WI38 (cell line): ENCODE measurements around the gene PLXND1.

Source experiments
- H3K4me3 ChIP-seq: 2 replicates; pipeline ENCODE4 v1.5.1; 2011; ENCODE audit warnings: low read depth, mild to moderate bottlenecking, control low read depth, low read length
- CTCF ChIP-seq: IDR thresholded peaks from 2 replicates; pipeline ENCODE4 v1.5.1; 2012; ENCODE audit warnings: low read depth, mild to moderate bottlenecking, control low read depth, low read length

The PLXND1 gene

DNA sequence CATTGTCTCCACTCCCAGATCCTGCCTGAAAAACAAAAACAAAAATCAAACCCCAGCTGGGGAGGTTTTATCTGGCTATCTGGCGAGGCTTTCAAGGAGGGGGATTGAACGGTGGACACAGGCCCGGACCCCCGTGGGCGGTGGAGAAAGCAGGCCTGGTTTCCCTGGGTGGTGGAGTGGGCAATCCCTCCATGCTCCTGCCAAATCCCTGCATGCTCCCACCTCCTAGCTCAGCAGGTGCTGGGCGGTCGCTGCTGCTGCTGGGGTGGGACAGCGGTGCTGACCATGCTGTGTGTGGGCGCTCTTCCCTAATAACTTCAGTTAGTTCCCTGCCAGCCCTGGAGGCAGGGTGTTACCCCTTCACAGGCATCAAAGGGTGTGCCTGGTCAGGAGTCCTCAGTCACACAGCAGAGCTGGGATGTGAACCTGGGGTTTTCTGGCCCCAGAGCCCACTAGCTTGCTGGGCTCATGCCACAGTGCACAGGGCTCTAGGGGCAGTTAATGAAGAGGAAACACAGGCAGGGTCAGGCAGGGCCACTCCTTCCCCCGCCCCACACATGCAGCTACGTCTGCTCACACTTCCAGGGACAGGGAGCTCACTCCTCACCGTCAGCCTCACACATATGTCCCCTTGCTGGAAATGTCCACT is 15.9 kb upstream of the PLXND1 start:
- H3K4me3 ChIP-seq, result no peak overlapping the region

DNA sequence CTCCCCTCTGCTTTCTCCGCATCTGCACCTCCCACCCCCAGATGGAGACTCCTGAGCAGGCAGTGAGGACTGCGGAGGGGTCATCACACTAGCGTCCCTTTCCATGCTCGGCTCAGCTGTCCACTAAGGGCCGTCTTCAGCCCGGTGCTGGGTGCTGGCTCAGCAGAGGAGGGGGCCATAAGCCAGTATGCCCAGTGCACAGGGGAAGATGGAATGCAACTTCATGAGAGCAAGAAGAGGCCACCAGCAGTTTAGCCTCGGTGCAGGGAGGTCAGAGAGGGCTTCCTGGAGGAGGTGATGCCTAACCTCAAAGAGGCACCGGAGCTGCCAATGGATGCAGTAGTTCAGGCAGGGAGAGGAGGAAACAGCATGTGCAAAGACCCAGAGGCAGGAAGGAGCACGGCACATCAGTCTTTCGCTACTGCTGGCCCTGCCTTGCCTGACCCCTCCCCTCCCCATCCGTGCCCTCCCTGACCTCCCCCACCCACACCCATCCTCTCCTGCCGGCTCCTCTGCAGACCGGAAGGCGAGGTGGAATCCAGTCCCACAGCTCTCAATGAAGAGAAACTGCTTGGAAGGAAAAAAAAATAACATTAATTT is 15.2 kb upstream of the PLXND1 start:
- TF ChIP-seq CTCF, result no peak
- no peak overlapping the region for H3K4me3 ChIP-seq

More for the DNA sequence above, 15.9 kb upstream of the PLXND1 start:
- TF ChIP-seq CTCF, result no peak

- TF ChIP-seq CTCF, result no peak
- no peak overlapping the region for H3K4me3 ChIP-seq
Measured at GRCh38 chr3:129620828-129621559, 14.5 kb upstream of the PLXND1 start.

DNA sequence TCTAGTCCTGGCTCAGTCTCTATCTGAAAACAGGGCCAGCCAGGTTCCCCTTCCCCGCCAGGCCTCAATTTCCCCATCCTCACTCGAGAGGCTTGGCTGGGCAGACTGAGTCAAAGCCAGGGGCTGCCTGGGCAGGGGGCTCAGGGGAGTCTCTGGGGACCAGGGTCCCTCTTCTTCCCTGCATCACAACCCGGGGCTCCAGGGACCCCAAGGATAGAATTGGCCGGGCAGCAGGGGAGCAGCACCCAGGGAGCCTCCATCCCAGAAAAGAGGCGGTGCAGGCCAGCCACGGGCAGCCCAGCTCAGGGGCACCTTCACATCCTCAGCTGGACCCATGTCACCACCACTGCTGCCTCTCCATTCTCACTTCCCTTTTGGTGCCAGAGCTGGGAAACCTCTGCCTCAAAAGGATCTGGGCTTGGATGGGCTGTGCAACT is 13.3 kb upstream of the PLXND1 start:
- H3K4me3 ChIP-seq, result no peak overlapping the region
- no peak for TF ChIP-seq CTCF

GRCh38 chr3:129618901-129619671 is 12.6 kb upstream of the PLXND1 start:
- no peak for TF ChIP-seq CTCF
- H3K4me3 ChIP-seq, result no peak overlapping the region

DNA sequence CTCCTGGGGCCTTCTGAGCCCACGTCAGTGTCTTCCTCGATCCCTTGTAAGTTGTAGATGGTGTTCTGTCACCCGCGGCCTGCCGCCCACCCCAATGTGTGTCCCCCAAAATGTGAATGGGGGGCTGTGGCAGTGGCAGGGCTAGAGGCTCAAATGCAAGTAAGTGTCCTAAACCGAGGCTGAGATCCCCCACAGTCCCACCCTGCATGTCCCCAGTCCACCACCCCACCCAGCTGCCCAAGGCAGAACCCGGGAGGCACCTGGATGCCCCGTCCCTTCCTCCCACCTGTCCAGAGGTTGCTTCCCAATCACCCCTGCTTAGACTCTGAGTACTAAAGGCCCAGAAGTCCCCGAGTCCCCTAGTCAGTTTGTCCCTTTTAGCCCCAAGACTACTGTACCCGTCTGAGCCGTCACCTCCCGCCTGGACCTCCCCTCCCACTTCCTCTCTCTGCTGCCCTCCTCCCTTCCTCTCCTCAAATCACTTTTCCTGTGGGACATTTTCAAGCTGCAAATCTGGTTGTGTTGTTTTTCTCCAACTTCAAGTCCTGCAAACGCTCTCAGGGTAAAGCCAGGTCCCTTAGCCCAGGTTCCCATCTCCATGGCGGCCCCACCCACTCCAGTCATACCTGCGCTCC is 11.8 kb upstream of the PLXND1 start:
- H3K4me3 ChIP-seq, result no peak overlapping the region
- TF ChIP-seq CTCF, result no peak
